Urothelium cell line (cell line): ENCODE data around the gene USO1.
"Not testable (repeated sequence)": the region's sequence is repeated elsewhere in the genome, so short reads cannot be mapped to it uniquely, and the experiment has no call there.

Experiments used
- DNase-seq: peaks from one replicate; pipeline ENCODE4 v3.0.0; 2011; ENCODE audit warnings: low spot score, mixed read lengths
- FAIRE-seq: peaks from 2 replicates; lab custom pipeline; 2011; peaks lifted over from hg19 to GRCh38; lab: Jason Lieb, UNC

USO1 gene

DNA sequence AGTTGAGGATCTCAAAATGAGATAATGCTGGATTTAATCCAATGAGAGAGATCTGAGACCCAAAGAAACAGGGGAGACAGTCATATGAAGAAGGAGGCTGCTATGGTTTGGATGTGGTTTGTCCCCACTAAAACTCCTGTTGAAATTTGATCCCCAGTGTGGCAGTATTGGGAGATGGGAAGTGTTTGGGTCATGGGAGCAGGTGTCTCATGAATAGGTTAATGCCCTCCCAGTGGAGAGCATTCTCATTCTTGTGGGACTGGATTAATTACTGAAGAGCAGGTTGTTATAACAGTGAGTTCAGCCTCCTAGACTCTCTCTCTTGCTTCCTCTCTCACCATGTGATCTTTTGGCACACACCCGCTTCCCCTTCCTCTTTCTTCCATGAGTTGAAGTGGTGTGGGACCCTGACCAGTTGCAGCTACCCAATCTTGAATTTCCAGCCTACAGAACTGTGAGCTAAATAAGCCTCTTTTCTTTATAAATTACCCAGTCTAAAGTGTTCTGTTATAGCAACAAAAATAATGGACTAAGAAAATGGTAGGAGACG lies 107.6 kb downstream of the USO1 start:
- no peak for DNase-seq
- no peak for FAIRE-seq

DNA sequence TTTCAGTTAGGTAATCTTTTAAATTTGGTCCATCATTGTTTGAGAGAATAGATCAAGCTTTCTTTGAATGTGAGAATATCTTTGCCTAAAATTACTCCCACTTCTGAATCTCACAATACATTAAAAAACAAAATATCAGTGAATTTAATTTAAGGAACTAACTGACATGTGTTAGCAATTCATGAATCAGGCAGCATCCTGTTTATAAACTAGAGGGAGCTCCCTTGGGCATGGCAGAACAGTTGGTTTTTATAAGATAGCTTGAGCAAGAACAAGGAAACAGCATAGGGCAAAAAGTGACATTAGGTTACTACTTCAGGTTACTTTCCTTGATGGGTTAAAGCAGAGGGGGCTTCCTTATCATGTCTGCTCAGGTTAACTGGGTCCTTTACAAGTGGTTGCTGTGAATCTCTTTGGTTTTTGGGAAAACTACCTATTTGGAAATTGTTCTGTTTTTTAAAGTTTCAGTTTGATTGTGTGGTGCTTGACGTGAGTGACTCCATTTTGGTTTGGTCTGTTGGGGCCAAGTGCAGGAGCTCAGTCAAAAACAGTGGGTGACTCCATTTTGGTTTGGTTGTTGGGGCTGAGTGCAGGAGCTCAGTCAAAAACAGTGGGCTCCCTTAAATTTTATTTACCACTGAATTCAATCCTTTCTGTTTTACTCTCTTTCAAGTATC lies 109.9 kb downstream of the USO1 start:
- FAIRE-seq = no peak
- DNase-seq = no peak

DNA sequence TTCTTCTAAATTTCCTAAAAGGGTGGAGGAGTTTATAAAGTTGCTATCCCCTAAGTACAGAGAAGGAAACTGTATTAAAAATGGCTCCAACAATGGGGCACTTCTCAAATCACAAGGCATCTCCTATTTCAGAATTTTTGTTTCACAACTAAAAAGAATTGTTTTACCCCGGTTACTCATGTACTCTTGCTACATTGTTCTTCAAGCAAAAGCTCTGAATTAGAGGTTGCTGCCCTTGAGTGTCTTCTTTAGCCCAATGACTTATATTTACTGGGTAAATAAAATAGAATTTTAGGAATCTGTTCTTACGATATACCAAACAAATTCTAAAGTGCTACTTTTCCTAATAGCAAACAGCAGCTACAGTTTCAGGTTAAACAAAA lies 110.4 kb downstream of the USO1 start:
- no peak for DNase-seq
- FAIRE-seq = no peak

DNA sequence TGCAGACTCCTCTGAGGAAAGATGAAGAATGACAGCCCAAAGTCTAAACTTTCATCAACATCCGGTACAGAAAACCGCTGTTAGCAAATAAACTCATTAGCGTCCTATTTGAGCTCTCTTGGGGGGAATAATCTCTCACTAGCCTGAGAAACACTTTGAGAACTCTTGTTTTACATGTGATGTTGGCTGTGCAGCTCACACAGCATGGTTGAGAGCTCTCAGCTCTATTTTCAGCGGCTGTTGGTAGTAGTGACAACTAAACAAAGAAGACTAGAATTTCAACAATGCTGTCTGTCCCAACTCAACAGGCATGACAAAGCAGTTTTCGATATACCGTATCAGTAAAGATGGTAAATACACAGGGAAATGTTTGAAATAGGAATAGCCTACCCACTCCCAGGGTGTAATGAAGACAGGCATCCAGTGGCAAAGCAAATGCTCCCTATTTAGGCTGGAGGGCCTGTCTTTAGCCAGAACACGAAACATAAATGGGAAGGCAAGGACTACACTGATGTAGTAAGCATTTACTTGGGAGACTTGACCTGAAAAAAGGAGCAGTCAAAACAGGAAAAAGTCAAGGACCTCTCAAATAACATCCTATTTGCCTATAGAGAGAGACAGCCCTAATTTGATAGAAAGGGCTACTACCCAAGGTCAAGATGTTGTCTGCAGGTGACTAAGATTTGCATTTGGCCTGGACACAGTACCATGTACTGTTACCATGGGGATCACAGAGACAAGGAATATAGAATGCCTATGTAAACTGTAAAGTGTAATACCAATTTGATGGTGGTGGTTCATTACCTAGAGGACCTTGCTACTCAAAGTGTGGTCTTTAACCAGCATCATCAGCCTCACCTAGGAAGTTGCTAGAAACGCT lies 117.5 kb downstream of the USO1 start:
- DNase-seq = no peak
- peak; percentile 48 for FAIRE-seq

DNA sequence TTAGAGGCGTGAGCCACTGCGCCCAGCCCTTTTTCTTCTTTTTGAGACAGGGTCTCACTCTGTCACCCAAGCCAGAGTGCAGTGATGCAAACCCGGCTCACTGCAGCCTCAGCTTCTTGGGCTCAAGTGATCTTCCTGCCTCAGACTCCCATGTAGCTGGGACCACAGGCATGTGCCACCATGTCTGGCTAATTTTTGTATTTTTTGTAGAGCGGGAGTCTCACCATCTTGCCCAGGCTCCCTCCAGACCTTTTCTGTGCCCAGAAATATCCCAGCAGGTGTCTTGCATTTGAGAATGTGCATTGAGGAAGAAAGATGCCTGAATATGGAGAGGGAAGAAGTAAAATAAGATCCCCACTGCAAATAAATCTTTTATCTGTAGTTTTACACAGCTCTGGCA lies 119.2 kb downstream of the USO1 start:
- DNase-seq (no peak), FAIRE-seq (no peak)

DNA sequence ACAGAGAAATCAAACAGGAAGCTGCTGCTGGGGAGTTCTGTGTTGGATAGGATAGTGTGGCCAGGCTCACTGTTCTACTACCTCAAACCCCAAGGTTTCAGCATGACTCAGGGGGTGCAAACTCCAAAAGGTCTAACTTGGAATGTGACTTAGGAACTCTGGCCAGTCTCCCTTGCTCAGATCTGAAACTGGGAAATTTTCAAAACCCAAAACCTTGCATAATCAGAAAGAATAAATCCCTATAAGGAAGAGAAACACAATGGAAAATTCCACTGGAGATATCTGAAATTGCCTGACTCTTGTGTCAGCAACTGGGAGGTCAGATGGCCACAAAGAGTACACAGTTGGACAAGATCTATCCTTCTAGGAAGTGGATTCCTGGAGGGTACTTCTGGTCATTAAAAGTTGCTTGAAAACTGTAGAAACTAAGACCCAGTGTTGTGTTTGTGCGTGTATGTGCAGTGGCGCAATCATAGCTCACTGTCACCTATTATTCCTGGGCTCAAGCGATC lies 119.8 kb downstream of the USO1 start:
- no peak for FAIRE-seq
- DNase-seq = no peak

DNA sequence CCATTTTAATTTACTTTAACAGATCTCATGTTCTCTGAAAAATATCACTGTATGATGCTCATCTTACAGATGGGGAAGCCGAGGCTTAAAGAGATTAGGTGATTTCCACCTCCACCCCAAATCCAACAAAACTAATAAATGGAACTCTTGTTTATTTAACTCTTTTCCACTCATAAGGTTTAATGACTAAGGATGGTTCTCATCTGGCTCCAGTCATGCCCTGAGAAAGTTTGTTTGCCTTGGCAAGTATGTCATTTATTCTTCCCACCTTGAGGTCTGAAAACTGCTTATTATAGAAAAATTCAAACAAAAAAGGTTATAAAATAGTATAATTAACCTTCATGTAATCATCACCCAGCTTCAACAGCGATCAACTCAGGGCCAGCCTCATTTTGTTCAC lies 121.6 kb downstream of the USO1 start:
- FAIRE-seq (no peak), DNase-seq (no peak)

DNA sequence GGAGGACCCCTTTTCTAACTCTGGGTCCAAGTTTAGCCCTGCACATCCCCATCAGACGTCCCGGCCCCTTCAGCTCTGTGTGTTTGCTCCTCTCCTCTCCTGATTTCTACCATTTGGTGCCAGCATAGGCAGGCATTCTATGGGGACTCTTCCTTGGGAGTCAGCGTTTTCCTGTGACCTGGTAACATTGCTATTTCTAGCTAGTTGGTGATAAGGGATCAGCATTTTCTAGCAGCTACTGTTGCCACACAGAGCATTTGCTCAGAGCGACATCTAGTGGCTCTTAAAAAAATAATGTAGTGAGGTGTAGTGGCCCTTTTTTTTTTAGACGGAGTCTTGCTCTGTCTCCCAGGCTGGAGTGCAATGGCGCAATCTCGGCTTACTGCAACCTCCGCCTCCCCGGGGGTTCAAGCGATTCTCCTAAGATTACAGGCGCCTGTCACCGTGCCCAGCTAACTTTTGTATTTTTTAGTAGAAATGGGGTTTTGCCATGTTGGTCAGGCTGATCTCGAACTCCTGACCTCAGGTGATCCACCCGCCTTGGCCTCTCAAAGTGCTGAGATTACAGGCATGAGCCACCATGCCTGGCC lies 123.9 kb downstream of the USO1 start:
- peak; percentile 73 for DNase-seq
- FAIRE-seq = not testable (repeated sequence)

DNA sequence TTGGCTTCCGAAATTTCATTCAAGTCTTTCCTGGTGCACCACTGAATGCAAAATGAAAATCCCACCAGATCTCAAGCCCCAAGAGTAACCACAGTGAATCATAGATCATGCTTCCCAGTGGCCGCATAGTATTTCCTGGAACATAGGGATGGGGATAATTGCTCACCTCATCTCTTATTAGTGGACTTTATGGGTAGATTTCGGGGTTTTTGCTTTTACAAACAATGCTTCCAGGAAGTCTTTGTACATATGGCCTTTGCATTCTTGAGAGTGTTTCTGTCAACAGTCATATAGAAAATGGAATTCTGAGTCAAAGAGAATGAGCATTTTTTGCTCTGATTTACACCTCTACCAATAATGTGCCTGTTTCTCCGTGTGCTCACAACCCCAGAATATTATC lies 124.5 kb downstream of the USO1 start:
- DNase-seq = no peak

DNA sequence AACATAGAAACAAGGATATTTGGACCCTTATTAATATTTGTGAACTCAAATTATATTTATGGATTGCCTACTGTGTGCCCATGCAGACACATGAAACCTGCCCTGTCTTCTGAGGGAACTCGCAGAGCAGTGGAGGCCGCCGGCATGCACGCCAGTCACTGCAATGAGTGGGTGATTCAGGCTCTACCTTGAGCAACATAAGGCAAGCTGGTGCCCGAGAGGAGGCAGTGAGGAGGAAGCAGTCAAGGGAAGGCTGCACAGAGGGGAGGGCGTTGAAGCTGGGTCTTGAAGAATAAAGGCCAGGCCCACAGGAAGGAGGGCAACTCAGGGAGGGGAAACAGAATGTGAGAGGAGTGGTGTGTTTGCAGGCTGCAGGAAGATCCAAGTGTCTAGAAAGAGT lies 125.1 kb downstream of the USO1 start:
- no peak for FAIRE-seq

More for the DNA sequence above, 124.5 kb downstream of the USO1 start:
- FAIRE-seq = no peak

DNA sequence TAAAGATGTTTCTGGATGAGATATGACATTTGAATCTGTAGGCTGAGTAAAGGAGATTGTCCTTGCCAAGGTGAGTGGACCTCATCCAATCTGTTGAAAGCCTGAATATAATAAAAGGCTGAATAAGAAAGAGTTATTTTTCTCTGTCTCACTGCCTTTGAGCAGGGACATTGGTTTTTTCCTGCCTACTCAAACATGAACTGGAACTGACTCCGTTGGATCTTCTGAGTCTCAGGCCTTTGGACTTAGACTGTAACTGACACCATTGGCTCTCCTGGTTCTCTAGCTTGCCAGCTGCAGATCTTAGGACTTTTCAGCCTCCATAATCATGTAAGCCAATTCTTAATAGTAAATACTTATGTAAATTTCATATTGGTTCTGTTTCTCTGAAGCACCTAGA lies 134.3 kb downstream of the USO1 start:
- FAIRE-seq (no peak), DNase-seq (no peak)

More for the DNA sequence above, 125.1 kb downstream of the USO1 start:
- no peak for DNase-seq

DNA sequence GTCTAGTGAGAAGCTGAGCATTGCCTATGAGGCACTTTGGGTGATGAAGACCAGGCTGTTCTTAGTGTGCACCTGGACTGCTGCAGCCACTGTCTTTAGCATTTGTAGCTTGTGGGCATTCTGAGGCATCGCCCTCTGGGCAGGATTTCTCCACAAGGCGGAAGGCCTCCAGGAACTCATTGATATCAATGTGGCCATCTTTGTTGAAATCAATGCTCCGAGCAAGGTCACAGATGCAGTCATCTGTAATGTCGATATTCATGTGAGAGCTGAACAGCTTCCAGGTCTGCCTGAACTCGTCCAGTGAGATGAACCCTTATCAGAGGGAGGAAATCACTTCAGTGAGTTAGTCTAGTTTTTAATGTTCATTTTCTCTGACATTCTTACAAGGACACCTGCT lies 136.2 kb downstream of the USO1 start:
- DNase-seq (no peak), FAIRE-seq (no peak)
